ENCODE measurements around the gene LMTK2.

LMTK2 gene

DNA sequence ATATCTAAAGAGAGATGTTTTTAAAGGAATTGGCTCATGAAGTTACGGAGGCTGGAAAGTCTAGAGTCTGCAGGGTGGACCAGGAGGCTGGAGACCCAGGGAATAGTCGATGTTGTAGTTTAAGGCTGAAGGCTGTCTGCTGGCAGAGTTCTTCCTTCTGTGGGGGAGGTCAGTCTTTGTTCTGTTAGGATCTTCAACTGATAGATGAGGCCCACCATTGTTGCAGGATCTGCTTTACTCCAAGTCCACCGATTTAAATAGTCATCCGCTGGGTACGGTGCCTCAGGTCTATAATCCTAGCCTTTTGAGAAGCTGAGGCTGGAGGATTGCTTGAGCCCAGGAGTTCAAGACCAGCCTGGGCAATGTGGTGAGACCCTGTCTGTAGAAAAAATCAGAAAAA lies 50.0 kb downstream of the LMTK2 start:
- FAIRE-seq (no peak), DNase-seq (ENCODE audit: insufficient read length, low spot score) (no peak)
- TF ChIP-seq, protein P1, sequence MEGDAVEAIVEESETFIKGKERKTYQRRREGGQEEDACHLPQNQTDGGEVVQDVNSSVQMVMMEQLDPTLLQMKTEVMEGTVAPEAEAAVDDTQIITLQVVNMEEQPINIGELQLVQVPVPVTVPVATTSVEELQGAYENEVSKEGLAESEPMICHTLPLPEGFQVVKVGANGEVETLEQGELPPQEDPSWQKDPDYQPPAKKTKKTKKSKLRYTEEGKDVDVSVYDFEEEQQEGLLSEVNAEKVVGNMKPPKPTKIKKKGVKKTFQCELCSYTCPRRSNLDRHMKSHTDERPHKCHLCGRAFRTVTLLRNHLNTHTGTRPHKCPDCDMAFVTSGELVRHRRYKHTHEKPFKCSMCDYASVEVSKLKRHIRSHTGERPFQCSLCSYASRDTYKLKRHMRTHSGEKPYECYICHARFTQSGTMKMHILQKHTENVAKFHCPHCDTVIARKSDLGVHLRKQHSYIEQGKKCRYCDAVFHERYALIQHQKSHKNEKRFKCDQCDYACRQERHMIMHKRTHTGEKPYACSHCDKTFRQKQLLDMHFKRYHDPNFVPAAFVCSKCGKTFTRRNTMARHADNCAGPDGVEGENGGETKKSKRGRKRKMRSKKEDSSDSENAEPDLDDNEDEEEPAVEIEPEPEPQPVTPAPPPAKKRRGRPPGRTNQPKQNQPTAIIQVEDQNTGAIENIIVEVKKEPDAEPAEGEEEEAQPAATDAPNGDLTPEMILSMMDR (IDR thresholded peaks at IDR 0.05; ENCODE audit: insufficient read depth, missing control alignments): no peak

DNA sequence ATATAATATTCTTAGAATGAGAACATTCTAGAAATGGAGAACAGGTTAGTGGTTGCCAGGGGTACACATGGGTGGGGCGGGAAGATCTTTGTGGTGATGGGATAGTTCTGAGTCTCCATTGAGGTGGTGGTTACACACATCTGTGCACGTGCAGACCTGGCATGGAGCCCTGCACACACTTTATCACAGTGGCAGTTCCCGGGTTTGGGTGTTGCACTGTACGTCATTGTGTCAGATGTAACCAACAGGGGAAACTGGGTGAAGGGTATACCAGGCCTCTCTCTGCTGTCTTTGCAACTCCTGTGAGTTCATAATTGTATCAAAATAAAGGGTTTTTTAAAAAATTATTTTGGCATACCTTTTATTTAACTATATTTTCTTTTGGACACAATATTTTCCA lies 51.1 kb downstream of the LMTK2 start:
- no peak for DNase-seq (ENCODE audit: insufficient read length, low spot score)
- no peak for FAIRE-seq
- TF ChIP-seq, protein P1 (IDR thresholded peaks at IDR 0.05; ENCODE audit: insufficient read depth, missing control alignments): no peak

- no peak for FAIRE-seq
- no peak for DNase-seq (ENCODE audit: insufficient read length, low spot score)
- TF ChIP-seq, protein P1 (IDR thresholded peaks at IDR 0.05; ENCODE audit: insufficient read depth, missing control alignments): no peak
Observed at GRCh38 chr7:98162758-98163157, 56.1 kb downstream of the LMTK2 start.

DNA sequence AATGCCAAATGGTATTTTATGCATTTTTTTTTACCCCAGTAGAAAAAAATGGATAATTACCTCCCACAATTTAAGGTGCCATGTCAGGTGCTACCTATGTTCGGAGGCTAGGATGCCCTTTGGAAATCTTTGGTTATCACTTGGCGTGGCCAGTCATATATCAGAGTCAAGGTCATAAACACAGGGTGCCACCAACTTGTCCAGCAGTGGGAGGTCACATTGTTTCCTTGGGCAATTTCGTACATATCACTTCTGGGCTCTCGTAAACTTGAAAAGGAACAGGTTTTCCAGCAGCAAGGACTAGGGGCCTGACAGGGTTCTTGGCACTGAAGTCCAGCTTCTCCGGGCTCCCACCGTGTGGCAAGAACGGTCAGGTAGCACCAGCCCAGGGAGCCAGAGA lies 56.6 kb downstream of the LMTK2 start:
- no peak for DNase-seq (ENCODE audit: insufficient read length, low spot score)
- FAIRE-seq: no peak
- TF ChIP-seq, protein P1 (IDR thresholded peaks at IDR 0.05; ENCODE audit: insufficient read depth, missing control alignments): no peak

- no peak for FAIRE-seq
Observed at GRCh38 chr7:98163704-98164494, 57.2 kb downstream of the LMTK2 start.

GRCh38 chr7:98165827-98166667 lies 59.4 kb downstream of the LMTK2 start:
- DNase-seq (ENCODE audit: insufficient read length, low spot score): peak; percentile 35
- no peak for FAIRE-seq
- TF ChIP-seq, protein P1 (IDR thresholded peaks at IDR 0.05; ENCODE audit: insufficient read depth, missing control alignments): peak; percentile 41

More at GRCh38 chr7:98163704-98164494, 57.2 kb downstream of the LMTK2 start:
- TF ChIP-seq, protein P1 (IDR thresholded peaks at IDR 0.05; ENCODE audit: insufficient read depth, missing control alignments): no peak
- DNase-seq (ENCODE audit: insufficient read length, low spot score): no peak

GRCh38 chr7:98166668-98166970 lies 60.0 kb downstream of the LMTK2 start:
- no peak for DNase-seq (ENCODE audit: insufficient read length, low spot score)
- TF ChIP-seq, protein P1 (IDR thresholded peaks at IDR 0.05; ENCODE audit: insufficient read depth, missing control alignments): no peak
- FAIRE-seq: no peak

Measured in D721Med (cell line).